ENCODE results near the gene CA10.

- TF ChIP-seq POLR2AphosphoS5 (IDR thresholded peaks at IDR 0.05), result no peak
- TF ChIP-seq CTCF (IDR thresholded peaks at IDR 0.05), result peak in 3 of 4 experiments; percentile 42 to 69 (median 52)
- no peak for TF ChIP-seq POLR2A (IDR thresholded peaks at IDR 0.05)
- TF ChIP-seq EP300 (IDR thresholded peaks at IDR 0.05), result no peak
Observed at GRCh38 chr17:51764387-51764971, 394.0 kb downstream of the CA10 start.

Data from sigmoid colon (tissue), 4 donors.